Measurements from ENCODE around the gene SLC38A10. TPM values are rescaled to one million over a fixed set of nuclear protein-coding genes. Genes with fewer than 3 reads are reported as not detected.

SLC38A10 gene
- total and polyA plus RNA-seq, 2 of the 4 experiments (the other 2 are of a cell fraction) = 12.7 to 46.7 TPM

- Histone ChIP-seq H3K14ac (replicated peaks; ENCODE audit: low read depth, low read length) (no peak overlapping the region), H3K27me3 (ENCODE audit: control insufficient read depth, insufficient read depth, low read length) (no peaks in the 10 kb centered on the region), H3K9me3 (ENCODE audit: control insufficient read depth, insufficient read depth, low read length) (no peaks in the 10 kb centered on the region), H2AFZ (replicated peaks; ENCODE audit: low read length, poor library complexity) (peak overlapping the region; percentile 41), H3K18ac (ENCODE audit: low read depth, low read length) (no peak overlapping the region), H3K4me3 (ENCODE audit: insufficient read depth, low read depth, low read length) (no peak overlapping the region), H2BK15ac (ENCODE audit: low read depth, low read length) (no peak overlapping the region), H4K91ac (ENCODE audit: insufficient read depth, low read depth, low read length) (peak overlapping the region; percentile 12; the same call in 1 of the 2 replicates), H3K27ac (ENCODE audit: insufficient read depth, low read length) (no peak overlapping the region), H3K36me3 (ENCODE audit: control insufficient read depth, insufficient read depth, low read length) (peaks cover 42% of the 10 kb centered on the region), H3K9me1 (ENCODE audit: insufficient read depth, low read length) (no peaks in the 10 kb centered on the region; the same call in 1 of the 2 replicates), H2AK9ac (replicated peaks; ENCODE audit: low read depth, low read length, poor library complexity) (peak overlapping the region; percentile 76), H3K9ac (ENCODE audit: low read depth, low read length) (no peak overlapping the region), H4K8ac (ENCODE audit: low read depth in 2 of 2, low read length in 2 of 2) (peak overlapping the region in 1 of 2 experiments; percentile 33; a peak in 1 of 4 replicates), H3K56ac (ENCODE audit: extremely low read depth, insufficient read depth, low read length) (no peak overlapping the region), H3K23ac (ENCODE audit: low read depth, low read length) (no peak overlapping the region; the same call in 1 of the 2 replicates), H2BK120ac (ENCODE audit: low read depth, low read length) (no peak overlapping the region), H4K20me1 (ENCODE audit: insufficient read depth, low read length) (peaks cover 20% of the 10 kb centered on the region), H2BK20ac (ENCODE audit: low read depth, low read length) (no peak overlapping the region), H3K4me2 (ENCODE audit: low read depth, low read length) (no peak overlapping the region), H3K4me1 (ENCODE audit: control insufficient read depth, insufficient read depth, low read length) (peaks cover 3% of the 10 kb centered on the region; the same call in 1 of the 2 replicates), H3K79me1 (ENCODE audit: low read depth in 1 of 2, low read length in 2 of 2) (peaks cover 10 to 66% of the 10 kb centered on the region in 2 experiments), H3K4ac (ENCODE audit: low read depth, low read length) (no peak overlapping the region), H2AK5ac (ENCODE audit: low read depth, low read length) (no peak overlapping the region; the same call in none of the 2 replicates), H2BK5ac (ENCODE audit: low read depth, low read length, poor library complexity, severe bottlenecking) (no peak overlapping the region), H4K5ac (ENCODE audit: low read depth, low read length) (no peak overlapping the region)
- POLR2A ChIA-PET (ENCODE audit: unreplicated experiment) = no interaction called here
- dilution Hi-C loops (cut with HindIII; ENCODE audit: low sequenced_read_pairs, unreplicated experiment) (no loop called here), intact Hi-C loops (cut with micrococcal nuclease) (no loop called here), in situ Hi-C loops (cut with MboI; ENCODE audit: low sequenced_read_pairs) (no loop called here)
- CTCF ChIA-PET = interaction anchor here (0.7 kb wide), 1 partner anchor 9 kb away, joined by 3 read pairs; the partner anchor contains the start of gene SLC38A10
- TF ChIP-seq POLR2A (IDR thresholded peaks at IDR 0.05; ENCODE audit: low read depth, low read length) = no peak
- TF ChIP-seq RFX5 (IDR thresholded peaks at IDR 0.05; ENCODE audit: low read depth, low read length) = no peak
- TF ChIP-seq MAZ (IDR thresholded peaks at IDR 0.05; ENCODE audit: borderline replicate concordance, low read depth, low read length) = no peak
- no peak for TF ChIP-seq CEBPB (IDR thresholded peaks at IDR 0.05; ENCODE audit: low read depth, low read length)
- TF ChIP-seq USF2 (IDR thresholded peaks at IDR 0.05; ENCODE audit: low read depth, low read length) = no peak
- TF ChIP-seq SMC3 (IDR thresholded peaks at IDR 0.05; ENCODE audit: low read depth, low read length) = no peak
- TF ChIP-seq RCOR1 (IDR thresholded peaks at IDR 0.05; ENCODE audit: insufficient replicate concordance, low read length) = no peak
- no peak for TF ChIP-seq ELK1 (IDR thresholded peaks at IDR 0.05; ENCODE audit: borderline replicate concordance, low read depth, low read length)
- TF ChIP-seq BHLHE40 (IDR thresholded peaks at IDR 0.05; ENCODE audit: low read depth, low read length) = no peak
- TF ChIP-seq FOS (IDR thresholded peaks at IDR 0.05; ENCODE audit: low read depth, low read length) = no peak
- TF ChIP-seq NFE2L2 (IDR thresholded peaks at IDR 0.05; ENCODE audit: low read depth, low read length) = no peak
- BruUV-seq (replicated peaks) = no TSS peak
- no peak for ATAC-seq (ENCODE audit: low read depth)
- WGBS, 2 experiments (ENCODE audit: extremely low coverage in 2 of 2, insufficient read length in 1 of 2) = 80% methylated on average over 4 of the region's 12 CpGs; no CpG with 5 or more reads in 1 of the 2 experiments
- no peak for DNase-seq
Measured at GRCh38 chr17:81285894-81286293, 9.2 kb downstream of the SLC38A10 start.

Data from IMR-90 (cell line).